Mesothelial cell of epicardium (in vitro differentiated cells): ENCODE results near the gene PTPRT. TPM values are rescaled to one million over a fixed set of nuclear protein-coding genes. Genes with fewer than 3 reads are reported as not detected.

Experiments used
- DNase-seq, 2 experiments: peaks; one replicate each; pipeline ENCODE4 v3.0.0; 2021; ENCODE audit warnings: low spot score in 2 of 2; ENCODE audit not compliant: unreplicated experiment in 2 of 2
- H3K27ac Mint-ChIP-seq: 2 replicates; pipeline ENCODE4 v1.8.0; 2021; ENCODE audit warnings: mixed read lengths
- H3K27me3 Mint-ChIP-seq: 2 replicates; pipeline ENCODE4 v1.8.0; 2021; ENCODE audit warnings: low read depth, mixed read lengths
- H3K36me3 Mint-ChIP-seq: 2 replicates; pipeline ENCODE4 v1.8.0; 2021; ENCODE audit warnings: mixed read lengths
- H3K4me1 Mint-ChIP-seq: 2 replicates; pipeline ENCODE4 v1.8.0; 2021; ENCODE audit warnings: mixed read lengths
- H3K4me3 Mint-ChIP-seq: 2 replicates; pipeline ENCODE4 v1.8.0; 2021; ENCODE audit warnings: mild to moderate bottlenecking, moderate library complexity, mixed read lengths
- H3K9me3 Mint-ChIP-seq: 2 replicates; pipeline ENCODE4 v1.8.0; 2021; ENCODE audit warnings: mixed read lengths
- CTCF ChIP-seq: fragments of 200-600 bp; sonication (generic); IDR thresholded peaks from one replicate; pipeline ENCODE4 v1.5.0; 2021; ENCODE audit warnings: antibody characterized with exemption; ENCODE audit not compliant: unreplicated experiment
- total RNA-seq: library from RNA; stranded (reverse); gene quantifications from 3 replicates; pipeline ENCODE4 v1.2.1, GENCODE V29; 2021

The PTPRT gene
- total RNA-seq, 1 donor from 2014 or later: 0.80 TPM

DNA sequence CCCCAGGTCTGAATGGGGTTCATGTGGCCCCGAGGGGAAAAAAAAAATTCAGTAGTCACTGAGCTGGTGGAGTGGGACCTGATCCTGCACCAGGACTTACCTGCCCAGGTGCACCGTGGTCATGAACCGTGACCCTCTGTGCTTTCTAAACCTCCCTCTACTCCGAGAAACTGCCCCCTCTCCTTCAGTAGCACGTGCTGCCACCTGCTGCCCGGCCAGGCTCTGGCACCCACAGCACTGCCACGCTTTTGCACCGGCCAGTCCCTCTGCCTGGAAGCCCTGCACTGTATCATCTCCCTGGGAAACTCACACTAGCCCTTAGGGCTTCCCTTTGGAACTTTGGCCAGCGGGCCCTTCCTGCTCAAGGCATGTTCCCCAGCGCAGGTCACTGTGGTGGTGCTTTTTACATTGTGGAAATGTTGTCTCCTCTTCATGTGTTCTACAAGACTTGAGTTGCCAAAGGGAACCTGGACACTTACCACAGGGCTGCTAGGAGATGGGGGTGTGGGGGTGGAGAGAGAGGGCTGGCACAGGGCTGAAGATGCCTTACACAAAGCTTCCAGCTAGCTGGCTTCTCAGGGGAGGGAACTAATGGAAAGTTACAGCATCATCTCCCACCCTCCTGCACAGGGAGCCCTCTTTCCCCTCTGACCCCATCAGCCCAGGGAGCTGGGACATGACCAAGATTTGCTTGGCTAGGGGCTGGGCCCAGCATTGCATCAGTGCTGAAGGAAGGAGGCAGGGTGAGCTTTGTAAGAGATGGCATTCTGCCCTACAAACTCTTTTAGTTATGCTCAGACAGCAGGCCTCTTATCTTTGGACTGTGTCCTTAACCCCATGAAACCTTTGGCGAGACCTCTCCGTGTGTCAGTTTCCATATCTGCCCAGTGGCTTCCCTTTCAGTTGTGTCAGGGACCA is 2.5 kb upstream of the PTPRT start:
- Mint-ChIP-seq H3K27ac (no peak overlapping the region), H3K9me3 (no peaks in the 10 kb centered on the region), H3K27me3 (peaks cover 80% of the 10 kb centered on the region), H3K4me3 (no peak overlapping the region), H3K4me1 (peaks cover 2% of the 10 kb centered on the region), H3K36me3 (no peaks in the 10 kb centered on the region)
- no peak for DNase-seq
- TF ChIP-seq CTCF: no peak

DNA sequence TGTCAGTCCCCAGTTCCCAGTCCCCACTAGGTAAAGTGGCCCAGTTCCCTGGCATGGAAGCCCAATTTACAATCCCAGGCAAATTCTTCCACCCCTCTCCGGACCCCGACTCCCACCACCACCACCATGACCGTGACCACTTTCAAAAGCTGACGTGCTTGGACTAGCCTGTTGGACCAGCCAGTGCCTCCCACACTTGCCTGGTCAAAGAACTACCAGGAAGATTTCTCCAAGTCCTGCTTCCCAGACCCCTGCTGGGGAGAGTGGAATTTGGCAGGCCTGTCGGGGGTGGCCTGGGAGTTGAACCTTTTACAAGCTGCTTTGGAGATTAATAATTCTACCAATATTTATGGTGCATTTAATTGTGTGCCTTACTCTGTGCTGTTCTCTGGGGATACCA is 1.4 kb upstream of the PTPRT start:
- no peak for DNase-seq
- H3K36me3 Mint-ChIP-seq: no peaks in the 10 kb centered on the region

DNA sequence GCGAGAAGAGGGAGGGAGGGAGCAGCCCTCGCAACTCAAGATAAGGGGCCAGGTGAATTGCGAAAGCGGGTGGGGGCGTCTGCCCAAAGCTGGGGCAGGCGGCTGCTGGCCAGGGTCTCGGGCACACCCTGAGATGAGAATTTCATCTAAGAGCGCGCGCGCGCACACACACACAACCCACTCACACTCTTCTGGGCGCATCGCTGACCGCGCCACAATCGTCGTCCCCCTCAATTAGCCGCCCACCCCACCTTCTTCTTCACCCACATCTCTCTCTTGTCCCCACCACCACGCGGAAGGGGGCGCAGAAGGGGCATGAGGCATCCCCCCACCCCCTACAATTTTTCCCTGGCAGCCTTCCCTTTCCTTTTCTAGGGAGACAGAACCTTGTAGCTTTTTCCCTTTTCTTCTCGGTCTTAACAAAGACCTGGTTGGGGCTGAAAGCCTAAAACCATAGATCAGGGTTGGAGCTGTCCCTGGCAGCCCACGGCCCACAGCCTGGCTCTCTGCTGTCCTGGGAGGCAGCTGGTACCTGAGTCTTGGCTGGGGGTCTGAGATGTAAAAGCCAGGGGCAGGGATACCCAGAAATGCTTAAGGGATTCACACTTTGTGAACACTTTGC is 737 bp upstream of the PTPRT start:
- no peak for DNase-seq
- H3K36me3 Mint-ChIP-seq: no peaks in the 10 kb centered on the region
- TF ChIP-seq CTCF: no peak
- peaks cover 2% of the 10 kb centered on the region for H3K4me1 Mint-ChIP-seq
- H3K9me3 Mint-ChIP-seq: no peaks in the 10 kb centered on the region
- H3K27ac Mint-ChIP-seq: no peak overlapping the region
- peak overlapping the region; percentile 33 for H3K4me3 Mint-ChIP-seq
- H3K27me3 Mint-ChIP-seq: peaks cover 88% of the 10 kb centered on the region

More for the DNA sequence above, 1.4 kb upstream of the PTPRT start:
- Mint-ChIP-seq H3K4me1 (peaks cover 2% of the 10 kb centered on the region), H3K9me3 (no peaks in the 10 kb centered on the region), H3K4me3 (no peak overlapping the region), H3K27ac (no peak overlapping the region), H3K27me3 (peaks cover 83% of the 10 kb centered on the region)
- TF ChIP-seq CTCF: no peak

DNA sequence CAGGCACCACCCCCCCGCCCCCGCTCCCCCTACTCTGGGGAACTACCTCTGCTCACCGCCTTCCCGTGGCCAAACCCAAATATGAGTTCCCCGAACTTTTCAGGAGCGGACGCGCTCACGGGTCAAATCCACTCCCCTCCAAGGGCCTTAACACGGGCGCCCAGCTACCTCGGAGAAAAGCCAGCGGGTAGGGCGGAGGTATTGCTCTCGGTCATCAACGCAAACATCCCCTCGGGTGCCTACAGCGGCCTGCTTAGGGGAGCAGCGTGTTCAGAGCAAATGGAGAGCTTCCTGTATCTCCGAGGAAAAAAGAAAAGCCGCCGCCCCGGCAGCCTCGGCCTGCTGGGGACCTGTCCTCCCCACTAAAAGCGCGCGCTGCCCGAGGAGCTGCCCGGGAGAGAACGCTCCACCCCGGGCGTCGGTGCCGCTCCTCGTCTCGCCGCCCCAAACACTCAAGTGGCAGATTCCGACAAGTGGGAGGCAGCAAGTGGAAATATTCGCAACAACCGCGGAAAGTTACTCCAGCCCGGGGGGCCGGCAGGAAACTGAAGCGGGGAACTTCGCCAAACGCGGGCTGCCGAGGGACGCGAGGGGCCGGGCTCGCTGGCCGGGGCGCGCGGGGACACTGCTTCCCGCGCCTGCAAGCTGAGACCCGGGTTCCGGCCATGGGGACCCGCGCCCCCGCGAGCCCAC is 699 bp downstream of the PTPRT start:
- Mint-ChIP-seq H3K27ac (no peak overlapping the region), H3K27me3 (peaks cover 85% of the 10 kb centered on the region), H3K4me1 (peaks cover 2% of the 10 kb centered on the region), H3K36me3 (no peaks in the 10 kb centered on the region), H3K4me3 (peak overlapping the region; percentile 24), H3K9me3 (no peaks in the 10 kb centered on the region)
- TF ChIP-seq CTCF: no peak
- no peak for DNase-seq

DNA sequence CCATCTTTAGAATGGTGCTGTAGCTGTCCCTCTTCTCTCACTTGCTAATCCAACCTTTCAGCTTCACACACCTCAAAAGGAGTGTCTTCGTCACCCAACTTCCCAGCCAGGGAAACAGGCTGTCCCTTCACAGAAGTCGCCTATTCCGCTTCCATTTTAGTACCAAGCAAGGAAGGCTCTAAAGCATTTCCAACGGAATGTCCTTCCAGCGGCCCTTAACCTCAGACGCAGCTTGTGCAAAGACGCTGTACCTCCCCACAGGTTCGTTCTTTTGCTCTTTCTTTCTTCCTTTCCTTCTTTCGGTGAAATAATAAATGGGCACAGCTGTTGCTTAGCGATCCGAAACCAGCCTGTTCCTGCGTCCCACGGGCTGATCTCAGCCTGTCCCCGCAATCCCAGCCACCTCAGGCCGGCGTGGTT is 1.5 kb downstream of the PTPRT start:
- Mint-ChIP-seq H3K4me3 (peak overlapping the region; percentile 27), H3K27ac (no peak overlapping the region), H3K9me3 (no peaks in the 10 kb centered on the region), H3K27me3 (peaks cover 82% of the 10 kb centered on the region), H3K4me1 (peaks cover 2% of the 10 kb centered on the region), H3K36me3 (no peaks in the 10 kb centered on the region)
- DNase-seq: no peak
- TF ChIP-seq CTCF: no peak
